ENCODE data around the gene CDC37. TPM values are rescaled to one million over a fixed set of nuclear protein-coding genes. Genes with fewer than 3 reads are reported as not detected.

The CDC37 gene
- total RNA-seq, 1 donor from 2014 or later: 142 TPM

DNA sequence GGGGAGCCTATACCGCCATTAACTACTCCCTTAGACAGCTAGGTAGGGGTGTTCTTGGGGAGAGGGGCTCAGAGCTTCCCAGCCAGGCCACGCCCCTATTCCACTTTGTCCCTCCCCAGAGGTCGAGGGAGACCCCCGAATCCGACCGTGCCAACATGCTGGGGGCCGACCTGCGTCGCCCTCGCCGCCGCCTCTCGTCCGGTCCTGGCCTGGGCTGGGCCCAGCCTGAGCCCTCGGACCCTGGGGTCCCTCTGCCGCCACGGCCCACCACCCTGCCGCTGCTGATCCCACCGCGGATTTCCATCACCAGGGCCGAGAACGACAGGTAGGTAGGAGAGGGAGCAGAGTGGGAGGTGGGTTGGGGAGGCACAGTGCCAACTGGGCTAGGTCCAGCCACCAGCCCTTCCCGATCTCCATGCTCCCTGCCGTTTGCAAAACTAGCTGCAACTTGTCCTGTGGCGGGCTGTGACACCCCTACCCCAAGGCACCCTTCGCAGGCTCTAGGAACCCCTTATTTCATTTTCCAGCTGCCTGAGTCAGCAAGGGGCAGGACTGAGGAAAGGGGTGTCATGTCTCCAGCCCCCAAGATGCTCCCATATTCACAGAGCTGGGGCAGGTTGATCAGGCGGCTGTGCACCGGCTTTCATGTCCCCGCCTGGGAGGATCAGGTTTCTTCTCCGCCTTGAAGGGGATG, 14.3 kb upstream of the CDC37 start:
- TF ChIP-seq, protein P1, sequence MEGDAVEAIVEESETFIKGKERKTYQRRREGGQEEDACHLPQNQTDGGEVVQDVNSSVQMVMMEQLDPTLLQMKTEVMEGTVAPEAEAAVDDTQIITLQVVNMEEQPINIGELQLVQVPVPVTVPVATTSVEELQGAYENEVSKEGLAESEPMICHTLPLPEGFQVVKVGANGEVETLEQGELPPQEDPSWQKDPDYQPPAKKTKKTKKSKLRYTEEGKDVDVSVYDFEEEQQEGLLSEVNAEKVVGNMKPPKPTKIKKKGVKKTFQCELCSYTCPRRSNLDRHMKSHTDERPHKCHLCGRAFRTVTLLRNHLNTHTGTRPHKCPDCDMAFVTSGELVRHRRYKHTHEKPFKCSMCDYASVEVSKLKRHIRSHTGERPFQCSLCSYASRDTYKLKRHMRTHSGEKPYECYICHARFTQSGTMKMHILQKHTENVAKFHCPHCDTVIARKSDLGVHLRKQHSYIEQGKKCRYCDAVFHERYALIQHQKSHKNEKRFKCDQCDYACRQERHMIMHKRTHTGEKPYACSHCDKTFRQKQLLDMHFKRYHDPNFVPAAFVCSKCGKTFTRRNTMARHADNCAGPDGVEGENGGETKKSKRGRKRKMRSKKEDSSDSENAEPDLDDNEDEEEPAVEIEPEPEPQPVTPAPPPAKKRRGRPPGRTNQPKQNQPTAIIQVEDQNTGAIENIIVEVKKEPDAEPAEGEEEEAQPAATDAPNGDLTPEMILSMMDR (IDR thresholded peaks at IDR 0.05): no peak
- TF ChIP-seq EZH2 (IDR thresholded peaks at IDR 0.05): no peak
- Histone ChIP-seq H3K27me3 (peaks cover 96% of the 10 kb centered on the region), H3K4me2 (peak overlapping the region; percentile 73), H3K27ac (no peak overlapping the region), H4K20me1 (ENCODE audit: low read depth) (peaks cover 26% of the 10 kb centered on the region), H2AFZ (replicated peaks) (peak overlapping the region; percentile 13), H3K4me3 (peak overlapping the region; percentile 59), H3K9ac (no peak overlapping the region), H3K4me1 (peaks cover 13% of the 10 kb centered on the region), H3K79me2 (ENCODE audit: low read depth) (no peaks in the 10 kb centered on the region), H3K9me3 (ENCODE audit: low read depth) (no peaks in the 10 kb centered on the region), H3K36me3 (no peaks in the 10 kb centered on the region), H3F3A (ENCODE audit: low read depth) (peaks cover 63% of the 10 kb centered on the region)
- Mint-ChIP-seq H3K27me3 (ENCODE audit: insufficient read depth, low read depth) (peaks cover 31% of the 10 kb centered on the region), H3K27ac (no peak overlapping the region), H3K9me3 (peaks cover 3% of the 10 kb centered on the region), H3K36me3 (no peaks in the 10 kb centered on the region), H3K4me3 (peak overlapping the region; percentile 81), H3K4me1 (peaks cover 46% of the 10 kb centered on the region)
- peak; percentile 78 for DNase-seq (ENCODE audit: low spot score)

DNA sequence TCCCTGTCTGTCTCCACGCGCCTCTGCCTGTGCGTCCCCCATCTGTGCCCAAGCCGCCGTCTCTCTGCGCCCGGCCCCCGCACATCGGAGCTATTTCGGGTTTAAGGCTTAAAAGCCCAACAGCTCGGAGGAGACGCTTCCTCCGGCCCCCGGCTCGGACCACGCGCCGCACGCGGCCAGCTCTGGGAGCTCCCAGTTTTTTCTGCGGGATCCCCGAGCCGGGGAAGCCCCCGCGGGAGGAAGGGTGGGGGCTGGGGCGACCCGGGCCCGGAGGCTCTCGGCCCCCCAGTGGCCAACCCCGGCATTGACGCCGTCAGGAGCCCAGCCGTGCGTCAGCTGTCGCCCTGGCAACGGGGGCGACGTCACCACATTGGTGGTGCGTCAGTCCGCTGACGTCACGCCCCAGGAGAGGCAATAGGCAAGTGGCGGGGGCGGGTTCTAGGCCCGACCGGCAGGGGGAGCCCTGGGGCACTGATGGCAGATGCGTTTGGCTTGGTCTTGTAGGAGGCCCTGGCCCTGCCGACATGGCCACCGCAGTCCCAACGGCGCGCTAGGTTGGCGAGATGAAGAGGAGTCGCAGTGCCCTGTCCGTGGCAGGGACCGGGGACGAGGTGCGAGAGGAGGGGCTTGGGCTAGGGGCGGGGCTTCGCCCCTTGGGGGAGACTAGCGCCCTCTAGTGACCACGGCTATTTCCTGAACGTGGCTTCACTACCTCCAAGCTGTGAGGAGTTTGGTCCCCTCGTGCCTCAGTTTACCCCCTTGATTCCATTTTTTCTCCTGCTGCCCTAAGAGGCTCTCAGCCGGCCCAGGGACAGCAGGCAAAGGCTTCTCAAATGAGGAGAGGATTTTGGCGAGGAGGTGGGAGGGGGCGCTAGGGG, 13.3 kb upstream of the CDC37 start:
- H3K4me1 Mint-ChIP-seq: peaks cover 42% of the 10 kb centered on the region
- no peaks in the 10 kb centered on the region for H3K36me3 Mint-ChIP-seq

DNA sequence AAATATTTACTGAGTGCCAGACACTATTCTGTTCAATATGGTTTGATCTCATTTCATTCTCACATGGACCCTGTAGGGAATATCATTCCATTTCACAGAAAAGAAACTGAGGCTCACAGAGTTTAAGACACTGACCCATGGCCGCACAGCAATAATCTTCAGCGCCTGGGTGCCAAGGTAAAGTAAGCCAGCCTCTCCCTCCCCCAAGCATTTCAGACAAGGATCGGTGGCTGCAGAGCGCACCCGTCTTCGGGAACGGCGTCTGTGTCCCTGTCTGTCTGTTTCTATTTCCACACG, 12.7 kb upstream of the CDC37 start:
- Mint-ChIP-seq H3K27ac (no peak overlapping the region), H3K27me3 (ENCODE audit: insufficient read depth, low read depth) (peaks cover 19% of the 10 kb centered on the region), H3K36me3 (no peaks in the 10 kb centered on the region), H3K4me3 (peak overlapping the region; percentile 81), H3K4me1 (peaks cover 36% of the 10 kb centered on the region), H3K9me3 (peaks cover 3% of the 10 kb centered on the region)
- Histone ChIP-seq H3K79me2 (ENCODE audit: low read depth) (no peaks in the 10 kb centered on the region), H4K20me1 (ENCODE audit: low read depth) (peaks cover 13% of the 10 kb centered on the region), H3F3A (ENCODE audit: low read depth) (peaks cover 49% of the 10 kb centered on the region), H3K4me3 (peak overlapping the region; percentile 47), H3K27ac (no peak overlapping the region), H3K4me1 (peaks cover 13% of the 10 kb centered on the region), H3K27me3 (peaks cover 86% of the 10 kb centered on the region), H3K9me3 (ENCODE audit: low read depth) (no peaks in the 10 kb centered on the region), H3K9ac (no peak overlapping the region), H3K4me2 (peak overlapping the region; percentile 78), H3K36me3 (no peaks in the 10 kb centered on the region), H2AFZ (replicated peaks) (peak overlapping the region; percentile 83)
- DNase-seq (ENCODE audit: low spot score): no peak
- TF ChIP-seq, protein P1 (IDR thresholded peaks at IDR 0.05): no peak
- peak; percentile 23 for TF ChIP-seq EZH2phosphoT487 (IDR thresholded peaks at IDR 0.05)

More for the DNA sequence above, 13.3 kb upstream of the CDC37 start:
- H3K9ac ChIP-seq: no peak overlapping the region
- H3K9me3 ChIP-seq (ENCODE audit: low read depth): no peaks in the 10 kb centered on the region
- H2AFZ ChIP-seq (replicated peaks): peak overlapping the region; percentile 83
- peak; percentile 95 for DNase-seq (ENCODE audit: low spot score)
- peak overlapping the region; percentile 69 for H3K27ac Mint-ChIP-seq
- peaks cover 3% of the 10 kb centered on the region for H3K9me3 Mint-ChIP-seq
- peak overlapping the region; percentile 47 for H3K4me3 ChIP-seq
- H3K36me3 ChIP-seq: no peaks in the 10 kb centered on the region
- peaks cover 24% of the 10 kb centered on the region for H3K27me3 Mint-ChIP-seq (ENCODE audit: insufficient read depth, low read depth)
- TF ChIP-seq EZH2 (IDR thresholded peaks at IDR 0.05) (peak; percentile 57), EZH2phosphoT487 (IDR thresholded peaks at IDR 0.05) (no peak)
- TF ChIP-seq, protein P1 (IDR thresholded peaks at IDR 0.05): peak; percentile 78
- H3K4me3 Mint-ChIP-seq: peak overlapping the region; percentile 81
- H3K4me1 ChIP-seq: peaks cover 13% of the 10 kb centered on the region
- peaks cover 89% of the 10 kb centered on the region for H3K27me3 ChIP-seq
- H3K27ac ChIP-seq: no peak overlapping the region
- peak overlapping the region; percentile 78 for H3K4me2 ChIP-seq
- H4K20me1 ChIP-seq (ENCODE audit: low read depth): peaks cover 19% of the 10 kb centered on the region
- H3K79me2 ChIP-seq (ENCODE audit: low read depth): no peaks in the 10 kb centered on the region
- peaks cover 55% of the 10 kb centered on the region for H3F3A ChIP-seq (ENCODE audit: low read depth)

All from neural progenitor cell (in vitro differentiated cells).